ENCODE data around the gene SLC10A2. TPM values are rescaled to one million over a fixed set of nuclear protein-coding genes. Genes with fewer than 3 reads are reported as not detected.

SLC10A2 gene
- polyA plus RNA-seq, 3 donors from 2014 or later: not detected

DNA sequence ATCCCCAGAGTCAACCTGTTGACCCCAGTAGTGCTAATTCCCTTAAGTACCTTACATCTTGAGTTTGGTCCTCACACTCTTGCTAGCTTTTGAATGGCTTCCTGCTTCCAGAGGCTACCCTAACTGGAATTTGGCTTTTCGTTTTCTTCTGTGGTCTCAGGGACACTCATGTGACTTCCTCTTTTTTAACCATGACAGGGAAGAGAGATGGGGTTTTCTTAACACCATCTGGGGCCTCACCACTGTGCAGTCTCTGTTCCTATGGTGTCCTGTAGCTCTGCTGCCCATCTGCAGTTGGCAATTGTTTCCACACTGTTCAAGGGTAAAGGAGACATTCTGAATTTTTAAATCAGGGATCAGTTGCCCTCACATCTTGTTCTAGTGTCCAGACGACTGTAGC is 66.7 kb downstream of the SLC10A2 start:
- H3K27me3 Mint-ChIP-seq (ENCODE audit: low read depth in 3 of 3): peaks cover 0 to 2% (median 2%) of the 10 kb centered on the region in 3 donors
- H3K4me1 Mint-ChIP-seq: no peaks in the 10 kb centered on the region
- no peaks in the 10 kb centered on the region for H3K36me3 Mint-ChIP-seq
- no peak for DNase-seq
- H3K9me3 Mint-ChIP-seq: peaks cover 0 to 5% (median 3%) of the 10 kb centered on the region in 6 donors
- H3K27ac Mint-ChIP-seq: no peak overlapping the region
- H3K4me3 Mint-ChIP-seq: no peak overlapping the region

Other genes with a start within 250 kb of the SLC10A2 start
- gene ERCC5, start 220.4 kb downstream of the SLC10A2 start, polyA plus RNA-seq: 10 to 100 TPM; 24.2 to 67.6 (median 36.3) TPM